IMR-90 (cell line): ENCODE measurements around the gene AKAP13. TPM values are rescaled to one million over a fixed set of nuclear protein-coding genes. Genes with fewer than 3 reads are reported as not detected.

Experiments
- ATAC-seq: fragments of 200-7000 bp; cut with Tn5 transposase; 2 replicates; pipeline ENCODE4 v1.9.1; 2020; ENCODE audit warnings: low read depth, mild to moderate bottlenecking, moderate library complexity
- BruUV-seq: library from RNA; stranded (reverse); fragments of 400-500 nt; replicated peaks from 2 replicates; lab custom pipeline; 2021; lab: Mats Ljungman, UMichigan
- CTCF ChIA-PET: fragments of 300-600 bp; formaldehyde crosslinking; extraction: SDS; loops from one replicate; lab custom pipeline; 2021; ENCODE audit warnings: antibody characterized with exemption; lab: Yijun Ruan, JAX
- POLR2A ChIA-PET: fragments of 300-600 bp; sonication (Branson Sonifier 250); formaldehyde crosslinking; loops from one replicate; lab custom pipeline; 2022; ENCODE audit warnings: antibody characterized with exemption; ENCODE audit not compliant: unreplicated experiment; lab: Charles Lee
- DNase-seq: peaks from one replicate; pipeline ENCODE4 v3.0.0; 2013
- H2AFZ ChIP-seq: replicated peaks from 2 replicates; pipeline ENCODE3; 2013; ENCODE audit warnings: low read length, mild to moderate bottlenecking; ENCODE audit not compliant: poor library complexity
- H2AK5ac ChIP-seq: 2 replicates; pipeline ENCODE4 v1.6.1; 2013; ENCODE audit warnings: low read depth, low read length, inconsistent platforms
- H2AK9ac ChIP-seq: replicated peaks from 2 replicates; pipeline ENCODE3; 2013; ENCODE audit warnings: mild to moderate bottlenecking, low read depth, low read length, moderate library complexity; ENCODE audit not compliant: poor library complexity
- H2BK120ac ChIP-seq: 2 replicates; pipeline ENCODE4 v1.6.1; 2013; ENCODE audit warnings: low read depth, low read length, inconsistent platforms
- H2BK15ac ChIP-seq: 3 replicates; pipeline ENCODE4 v1.6.1; 2013; ENCODE audit warnings: low read depth, low read length, inconsistent platforms
- H2BK20ac ChIP-seq: 2 replicates; pipeline ENCODE4 v1.6.1; 2013; ENCODE audit warnings: low read depth, mild to moderate bottlenecking, inconsistent platforms, low read length, moderate library complexity
- H2BK5ac ChIP-seq: 2 replicates; pipeline ENCODE4 v1.6.1; 2013; ENCODE audit warnings: mild to moderate bottlenecking, low read depth, low read length, inconsistent platforms; ENCODE audit not compliant: poor library complexity, severe bottlenecking
- H3K14ac ChIP-seq: replicated peaks from 2 replicates; pipeline ENCODE4 v1.6.1; 2013; ENCODE audit warnings: low read depth, low read length, inconsistent platforms
- H3K18ac ChIP-seq: 2 replicates; pipeline ENCODE4 v1.6.1; 2013; ENCODE audit warnings: low read depth, low read length, control low read depth
- H3K23ac ChIP-seq: 2 replicates; pipeline ENCODE4 v1.6.1; 2013; ENCODE audit warnings: low read depth, low read length, inconsistent platforms
- H3K27ac ChIP-seq: 2 replicates; pipeline ENCODE4 v1.5.1; 2013; ENCODE audit warnings: mild to moderate bottlenecking, control low read depth, low read length; ENCODE audit not compliant: insufficient read depth
- H3K27me3 ChIP-seq: 2 replicates; pipeline ENCODE4 v1.6.1; 2013; ENCODE audit warnings: low read length; ENCODE audit not compliant: control insufficient read depth, insufficient read depth
- H3K36me3 ChIP-seq: 2 replicates; pipeline ENCODE4 v1.6.1; 2013; ENCODE audit warnings: low read length, mixed read lengths; ENCODE audit not compliant: control insufficient read depth, insufficient read depth
- H3K4ac ChIP-seq: 2 replicates; pipeline ENCODE4 v1.6.1; 2013; ENCODE audit warnings: low read depth, low read length, inconsistent platforms
- H3K4me1 ChIP-seq: 2 replicates; pipeline ENCODE4 v1.6.1; 2013; ENCODE audit warnings: low read length, mixed read lengths; ENCODE audit not compliant: control insufficient read depth, insufficient read depth
- H3K4me2 ChIP-seq: 2 replicates; pipeline ENCODE4 v1.6.1; 2013; ENCODE audit warnings: low read depth, mild to moderate bottlenecking, control low read depth, low read length, moderate library complexity
- H3K4me3 ChIP-seq: 2 replicates; pipeline ENCODE4 v1.5.1; 2013; ENCODE audit warnings: low read depth, mild to moderate bottlenecking, control low read depth, low read length, moderate library complexity; ENCODE audit not compliant: insufficient read depth
- H3K56ac ChIP-seq: 2 replicates; pipeline ENCODE4 v1.6.1; 2013; ENCODE audit warnings: low read length, inconsistent platforms; ENCODE audit not compliant: insufficient read depth; ENCODE audit errors: extremely low read depth
- H3K79me1 ChIP-seq, 2 experiments: 2 replicates each; pipeline ENCODE4 v1.6.1; 2013; ENCODE audit warnings: low read length in 2 of 2, inconsistent platforms in 1 of 2, low read depth in 1 of 2
- H3K9ac ChIP-seq: 2 replicates; pipeline ENCODE4 v1.6.1; 2013; ENCODE audit warnings: low read depth, low read length, control low read depth
- H3K9me1 ChIP-seq: 2 replicates; pipeline ENCODE4 v1.6.1; 2013; ENCODE audit warnings: low read length, inconsistent platforms; ENCODE audit not compliant: insufficient read depth
- H3K9me3 ChIP-seq: 2 replicates; pipeline ENCODE4 v1.6.1; 2013; ENCODE audit warnings: low read length; ENCODE audit not compliant: control insufficient read depth, insufficient read depth
- H4K20me1 ChIP-seq: 2 replicates; pipeline ENCODE4 v1.6.1; 2013; ENCODE audit warnings: low read length, inconsistent platforms; ENCODE audit not compliant: insufficient read depth
- H4K5ac ChIP-seq: 2 replicates; pipeline ENCODE4 v1.6.1; 2013; ENCODE audit warnings: mild to moderate bottlenecking, low read depth, low read length, control low read depth
- H4K8ac ChIP-seq, 2 experiments: 2 replicates each; pipeline ENCODE4 v1.6.1; 2013; ENCODE audit warnings: low read depth in 2 of 2, low read length in 2 of 2, control low read depth in 1 of 2, inconsistent platforms in 1 of 2
- H4K91ac ChIP-seq: 2 replicates; pipeline ENCODE4 v1.6.1; 2013; ENCODE audit warnings: low read depth, low read length, inconsistent platforms; ENCODE audit not compliant: insufficient read depth
- BHLHE40 ChIP-seq: fragments of 150-350 bp; IDR thresholded peaks from 2 replicates; pipeline ENCODE4 v1.6.1; 2016; ENCODE audit warnings: mild to moderate bottlenecking, low read depth, low read length
- CEBPB ChIP-seq: IDR thresholded peaks from 2 replicates; pipeline ENCODE4 v1.6.1; 2012; ENCODE audit warnings: low read depth, low read length, improper control_type of control experiment
- CHD1 ChIP-seq: IDR thresholded peaks from 2 replicates; pipeline ENCODE4 v1.6.1; 2012; ENCODE audit warnings: low read depth, low read length, improper control_type of control experiment
- FOS ChIP-seq: fragments of 150-350 bp; IDR thresholded peaks from 2 replicates; pipeline ENCODE4 v1.6.1; 2016; ENCODE audit warnings: low read depth, low read length
- MAFK ChIP-seq: IDR thresholded peaks from 2 replicates; pipeline ENCODE4 v1.6.1; 2012; ENCODE audit warnings: low read depth, low read length, improper control_type of control experiment
- MAZ ChIP-seq: IDR thresholded peaks from 2 replicates; pipeline ENCODE4 v1.6.1; 2012; ENCODE audit warnings: low read depth, mild to moderate bottlenecking, low read length, improper control_type of control experiment, moderate library complexity, borderline replicate concordance
- MXI1 ChIP-seq: IDR thresholded peaks from 2 replicates; pipeline ENCODE4 v1.6.1; 2012; ENCODE audit warnings: low read depth, mild to moderate bottlenecking, low read length, moderate library complexity, borderline replicate concordance
- NFE2L2 ChIP-seq: fragments of 150-350 bp; IDR thresholded peaks from 2 replicates; pipeline ENCODE4 v1.6.1; 2016; ENCODE audit warnings: low read depth, mild to moderate bottlenecking, low read length
- POLR2A ChIP-seq: IDR thresholded peaks from 2 replicates; pipeline ENCODE4 v1.6.1; 2012; ENCODE audit warnings: mild to moderate bottlenecking, low read depth, low read length
- RAD21 ChIP-seq: IDR thresholded peaks from 2 replicates; pipeline ENCODE4 v1.6.1; 2012; ENCODE audit warnings: low read length, improper control_type of control experiment
- RCOR1 ChIP-seq: IDR thresholded peaks from 2 replicates; pipeline ENCODE4 v1.6.1; 2012; ENCODE audit warnings: mild to moderate bottlenecking, low read length, improper control_type of control experiment; ENCODE audit not compliant: insufficient replicate concordance
- RFX5 ChIP-seq: IDR thresholded peaks from 2 replicates; pipeline ENCODE4 v1.8.0; 2012; ENCODE audit warnings: low read depth, mild to moderate bottlenecking, low read length, moderate library complexity
- SMC3 ChIP-seq: fragments of 150-350 bp; IDR thresholded peaks from 2 replicates; pipeline ENCODE4 v1.6.1; 2016; ENCODE audit warnings: low read depth, mild to moderate bottlenecking, antibody characterized with exemption, low read length, moderate library complexity
- WGBS, 2 experiments: methylation state at CpG; one replicate each; pipeline versions ENCODE4 v1.1.5 to v1.1.7; 2013; ENCODE audit warnings: missing lambda C conversion rate in 2 of 2; ENCODE audit not compliant: insufficient read length in 1 of 2; ENCODE audit errors: extremely low coverage in 2 of 2; 5-methylcytosine and 5-hydroxymethylcytosine counted together
- dilution Hi-C: fragments of 300-500 bp; cut with HindIII; formaldehyde crosslinking; loops from one replicate; pipeline ENCODE4 v1.14.3; 2018; ENCODE audit warnings: low sequenced_read_pairs; ENCODE audit not compliant: unreplicated experiment
- in situ Hi-C: fragments of 300-500 bp; cut with MboI; formaldehyde crosslinking; loops from 3 replicates; pipeline ENCODE4 v1.14.3; 2019; ENCODE audit warnings: low sequenced_read_pairs, inconsistent platforms, mixed read lengths
- intact Hi-C: fragments of 100-400 bp; cut with micrococcal nuclease; formaldehyde crosslinking; loops from 2 replicates; pipeline ENCODE4 v1.10.0; 2022
- polyA plus RNA-seq, 3 experiments: library from polyadenylated mRNA; depleted of rRNA; stranded (reverse); fragments of >200 nt; gene quantifications; 2 replicates each; pipeline ENCODE4 v1.2.3, GENCODE V29; 2012; ENCODE audit warnings: low replicate concordance in 1 of 3
- total RNA-seq: library from RNA; depleted of rRNA; stranded (reverse); fragments of >200 nt; gene quantifications from 2 replicates; pipeline ENCODE4 v1.2.3, GENCODE V29; 2012
- TF ChIP-seq, protein P1 (sequence below): fragments of 150-350 bp; IDR thresholded peaks from 2 replicates; pipeline ENCODE4 v1.6.1; 2016; ENCODE audit warnings: low read depth, mild to moderate bottlenecking, low read length, moderate library complexity, borderline replicate concordance
- TF ChIP-seq, protein P2 (sequence below): conservative IDR thresholded peaks from 2 replicates; pipeline ENCODE4 v1.5.1; 2012; ENCODE audit warnings: mild to moderate bottlenecking, low read depth, low read length, improper control_type of control experiment
- TF ChIP-seq, protein P3 (sequence below): fragments of 150-350 bp; IDR thresholded peaks from 2 replicates; pipeline ENCODE4 v1.6.1; 2017; ENCODE audit warnings: mild to moderate bottlenecking, antibody characterized with exemption, low read length, low read depth

AKAP13 gene
- total and polyA plus RNA-seq, 2 of the 4 experiments (the other 2 are of a cell fraction), result 10.4 to 46.4 TPM

DNA sequence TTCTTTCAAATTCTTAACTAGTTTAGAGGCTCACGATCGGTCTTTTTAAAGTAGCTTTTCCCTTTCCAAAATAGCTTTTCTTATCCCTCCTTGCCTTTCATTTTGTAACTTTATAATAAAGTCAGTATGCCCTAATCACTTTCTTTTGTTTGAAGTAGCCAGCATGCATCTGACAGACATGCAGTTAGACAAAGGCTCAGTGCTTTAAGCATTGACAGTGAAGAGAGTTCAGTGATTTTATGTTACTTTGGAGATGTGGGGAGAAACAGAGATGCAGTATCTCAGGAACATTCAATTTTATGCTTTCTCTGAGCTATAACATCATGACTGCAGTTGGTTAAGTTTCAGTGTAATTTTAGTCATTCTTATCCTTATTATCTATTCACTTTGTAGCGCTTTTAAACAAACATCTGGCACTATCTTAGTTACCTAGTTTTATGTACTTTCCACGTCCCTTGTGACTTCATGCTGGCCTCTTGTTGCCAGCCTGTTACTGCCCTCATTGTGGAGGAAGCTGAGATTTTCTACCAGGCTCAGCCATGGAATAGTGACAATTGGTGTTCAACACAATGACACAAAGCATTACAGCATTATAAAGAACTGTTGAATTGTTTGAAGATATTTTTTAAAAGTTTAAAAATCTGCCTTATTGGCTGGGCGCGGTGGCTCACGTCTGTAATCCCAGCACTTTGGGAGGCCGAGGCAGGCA is 90.3 kb downstream of the AKAP13 start:
- Histone ChIP-seq H4K8ac (no peak overlapping the region), H4K91ac (no peak overlapping the region), H2AK5ac (no peak overlapping the region), H3K27ac (no peak overlapping the region), H3K9me1 (peaks cover 10% of the 10 kb centered on the region), H3K9ac (no peak overlapping the region), H3K36me3 (no peaks in the 10 kb centered on the region), H2BK15ac (no peak overlapping the region), H3K18ac (no peak overlapping the region), H4K20me1 (peaks cover 20% of the 10 kb centered on the region; the same call in 1 of the 2 replicates), H3K4ac (no peak overlapping the region), H2BK120ac (no peak overlapping the region), H2AK9ac (no peak overlapping the region), H3K4me3 (no peak overlapping the region), H2AFZ (no peak overlapping the region), H3K79me1 (peaks cover 36 to 69% of the 10 kb centered on the region in 2 experiments), H3K4me2 (no peak overlapping the region), H3K56ac (no peak overlapping the region), H2BK20ac (no peak overlapping the region), H3K23ac (0 out of 2 replicates have a peak overlapping the region, but pooled peaks have one; percentile 51), H3K14ac (no peak overlapping the region), H3K9me3 (no peaks in the 10 kb centered on the region), H3K27me3 (no peaks in the 10 kb centered on the region), H4K5ac (no peak overlapping the region), H2BK5ac (no peak overlapping the region), H3K4me1 (peaks cover 11% of the 10 kb centered on the region)
- DNase-seq (no peak), ATAC-seq (no peak)
- ChIA-PET CTCF (no interaction called here), POLR2A (no interaction called here)
- in situ Hi-C loops, result no loop called here
- TF ChIP-seq CHD1 (no peak), POLR2A (no peak), CEBPB (no peak), RCOR1 (no peak), BHLHE40 (no peak), RAD21 (no peak), MXI1 (no peak), NFE2L2 (no peak), FOS (no peak), MAFK (no peak), RFX5 (no peak), SMC3 (no peak), MAZ (no peak)
- TF ChIP-seq, protein P1, sequence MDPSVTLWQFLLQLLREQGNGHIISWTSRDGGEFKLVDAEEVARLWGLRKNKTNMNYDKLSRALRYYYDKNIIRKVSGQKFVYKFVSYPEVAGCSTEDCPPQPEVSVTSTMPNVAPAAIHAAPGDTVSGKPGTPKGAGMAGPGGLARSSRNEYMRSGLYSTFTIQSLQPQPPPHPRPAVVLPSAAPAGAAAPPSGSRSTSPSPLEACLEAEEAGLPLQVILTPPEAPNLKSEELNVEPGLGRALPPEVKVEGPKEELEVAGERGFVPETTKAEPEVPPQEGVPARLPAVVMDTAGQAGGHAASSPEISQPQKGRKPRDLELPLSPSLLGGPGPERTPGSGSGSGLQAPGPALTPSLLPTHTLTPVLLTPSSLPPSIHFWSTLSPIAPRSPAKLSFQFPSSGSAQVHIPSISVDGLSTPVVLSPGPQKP, result no peak
- TF ChIP-seq, protein P2, sequence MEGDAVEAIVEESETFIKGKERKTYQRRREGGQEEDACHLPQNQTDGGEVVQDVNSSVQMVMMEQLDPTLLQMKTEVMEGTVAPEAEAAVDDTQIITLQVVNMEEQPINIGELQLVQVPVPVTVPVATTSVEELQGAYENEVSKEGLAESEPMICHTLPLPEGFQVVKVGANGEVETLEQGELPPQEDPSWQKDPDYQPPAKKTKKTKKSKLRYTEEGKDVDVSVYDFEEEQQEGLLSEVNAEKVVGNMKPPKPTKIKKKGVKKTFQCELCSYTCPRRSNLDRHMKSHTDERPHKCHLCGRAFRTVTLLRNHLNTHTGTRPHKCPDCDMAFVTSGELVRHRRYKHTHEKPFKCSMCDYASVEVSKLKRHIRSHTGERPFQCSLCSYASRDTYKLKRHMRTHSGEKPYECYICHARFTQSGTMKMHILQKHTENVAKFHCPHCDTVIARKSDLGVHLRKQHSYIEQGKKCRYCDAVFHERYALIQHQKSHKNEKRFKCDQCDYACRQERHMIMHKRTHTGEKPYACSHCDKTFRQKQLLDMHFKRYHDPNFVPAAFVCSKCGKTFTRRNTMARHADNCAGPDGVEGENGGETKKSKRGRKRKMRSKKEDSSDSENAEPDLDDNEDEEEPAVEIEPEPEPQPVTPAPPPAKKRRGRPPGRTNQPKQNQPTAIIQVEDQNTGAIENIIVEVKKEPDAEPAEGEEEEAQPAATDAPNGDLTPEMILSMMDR, result no peak
- TF ChIP-seq, protein P3, sequence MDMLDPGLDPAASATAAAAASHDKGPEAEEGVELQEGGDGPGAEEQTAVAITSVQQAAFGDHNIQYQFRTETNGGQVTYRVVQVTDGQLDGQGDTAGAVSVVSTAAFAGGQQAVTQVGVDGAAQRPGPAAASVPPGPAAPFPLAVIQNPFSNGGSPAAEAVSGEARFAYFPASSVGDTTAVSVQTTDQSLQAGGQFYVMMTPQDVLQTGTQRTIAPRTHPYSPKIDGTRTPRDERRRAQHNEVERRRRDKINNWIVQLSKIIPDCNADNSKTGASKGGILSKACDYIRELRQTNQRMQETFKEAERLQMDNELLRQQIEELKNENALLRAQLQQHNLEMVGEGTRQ, result no peak
- WGBS, 2 experiments, result no CpG with 5 or more reads among the region's 8 CpGs
- dilution Hi-C loops, result no loop called here
- intact Hi-C loops, result loop anchor here (5.0 kb wide), 1 partner anchor 1897 kb away; no protein-coding TSS in a partner anchor
- no TSS peak for BruUV-seq
